ENCODE results near the gene CNGA4.
"Not testable (repeated sequence)": the region's sequence is repeated elsewhere in the genome, so short reads cannot be mapped to it uniquely, and the experiment has no call there.

Gene CNGA4

DNA sequence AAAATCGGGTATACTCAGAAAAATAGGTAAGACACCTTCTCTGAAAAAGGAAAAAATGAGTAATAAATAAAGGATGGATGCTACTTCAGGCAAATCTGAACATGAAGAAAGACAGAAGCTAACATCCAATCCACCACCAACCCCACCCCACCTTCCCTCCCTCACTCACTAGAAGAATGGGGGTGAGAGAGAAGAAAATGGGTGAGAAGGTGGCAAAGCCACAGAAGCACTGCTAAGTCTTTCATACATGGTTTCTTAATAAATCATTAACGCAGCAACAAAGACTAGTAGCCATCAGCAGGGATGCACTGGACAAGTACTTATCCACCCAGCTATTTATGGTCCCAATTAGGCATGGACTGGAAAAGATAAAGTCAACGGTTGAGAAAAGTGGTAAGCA is 10.4 kb upstream of the CNGA4 start:
- DNase-seq, result no peak

DNA sequence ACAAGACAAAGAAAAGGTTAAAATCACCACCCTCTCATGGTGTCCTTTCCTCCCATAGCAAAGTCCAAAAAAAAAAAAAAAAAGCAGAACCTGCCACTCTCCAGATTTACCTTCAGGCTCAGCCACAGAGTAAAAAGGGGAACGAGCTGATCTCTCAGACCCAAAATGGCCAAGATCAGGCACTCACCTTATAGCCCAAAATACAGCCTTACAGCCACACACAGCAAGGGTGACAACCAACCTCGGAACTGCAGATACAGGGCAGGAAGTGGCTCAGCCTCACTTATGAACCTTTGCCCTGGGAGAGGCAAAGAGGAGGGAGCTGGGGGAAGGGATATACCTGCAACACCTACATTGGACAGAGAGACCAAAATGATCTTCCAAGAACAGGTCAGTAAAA is 9.0 kb upstream of the CNGA4 start:
- DNase-seq, result no peak

DNA sequence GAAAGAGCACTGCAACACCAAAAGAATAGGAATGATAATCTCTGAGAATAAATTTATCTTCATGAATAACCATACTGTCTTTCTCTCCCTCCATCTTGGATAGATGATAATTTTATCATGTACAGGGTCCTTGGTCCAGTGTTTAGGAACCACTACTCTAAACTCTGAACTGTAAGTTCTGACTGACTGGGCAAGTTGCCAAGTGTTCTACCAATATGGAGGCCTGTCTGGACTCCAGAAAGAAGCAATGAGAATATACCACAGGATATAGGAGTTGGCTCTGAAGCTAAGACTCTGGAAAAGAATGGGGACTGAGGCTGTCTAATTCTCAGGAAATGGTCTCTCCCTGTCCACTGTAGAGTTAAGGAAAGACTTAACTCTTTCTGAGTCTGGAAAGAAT is 6.0 kb upstream of the CNGA4 start:
- DNase-seq, result no peak

DNA sequence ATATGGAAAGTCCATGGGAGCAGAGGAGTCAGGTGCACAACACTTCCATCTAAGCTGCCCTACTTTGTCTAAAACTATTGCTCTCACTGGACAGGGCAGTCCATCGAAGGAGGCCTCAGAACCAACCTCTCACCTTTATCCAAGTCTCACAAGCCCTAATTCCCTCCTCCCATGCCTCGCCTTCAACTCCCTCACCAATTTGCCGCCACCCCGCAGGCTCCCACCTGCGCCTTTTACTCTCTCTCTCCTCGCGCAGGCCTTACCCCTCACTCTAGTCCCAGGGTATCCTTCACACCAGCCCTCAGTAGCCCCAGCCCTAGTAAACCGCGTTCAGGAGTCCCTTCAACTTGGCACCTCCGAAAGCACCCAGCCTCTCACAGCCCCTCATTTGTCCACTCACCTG is 4.9 kb upstream of the CNGA4 start:
- DNase-seq, result no peak

DNA sequence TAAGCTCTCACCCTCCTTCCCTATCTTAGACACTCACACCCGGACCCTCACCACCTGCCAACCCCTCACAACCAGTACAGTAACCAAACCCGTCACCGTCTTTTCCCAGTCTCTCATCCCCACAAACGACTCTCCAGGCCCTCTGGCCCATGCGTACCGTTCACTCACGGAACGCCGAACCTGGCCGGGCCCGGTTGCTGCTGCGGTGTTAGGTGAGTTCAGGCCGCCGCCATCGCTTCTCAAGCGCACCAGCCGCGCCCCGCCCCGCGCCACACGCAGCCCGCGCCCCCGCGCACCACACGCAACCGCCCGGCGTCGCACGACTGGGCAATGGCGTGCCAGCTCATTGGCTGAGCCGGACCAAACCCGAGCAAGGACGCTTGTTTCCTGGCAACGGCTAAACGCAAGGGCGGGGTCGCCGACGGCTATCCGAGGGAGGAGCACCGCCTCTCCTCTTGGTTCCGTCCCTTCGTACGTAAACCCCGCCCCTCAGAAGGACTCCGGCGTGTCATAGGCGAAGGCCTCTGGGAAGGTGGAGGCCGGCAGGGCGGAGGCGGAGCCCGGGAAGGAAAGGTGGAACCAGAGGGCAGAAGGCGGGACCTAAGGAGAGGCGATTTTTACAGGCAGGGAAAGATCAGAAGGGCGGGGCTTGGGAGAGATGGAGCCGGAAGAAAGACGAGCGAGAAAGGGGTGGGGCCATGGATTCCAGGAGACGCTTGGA is 4.3 kb upstream of the CNGA4 start, which contains the start of gene FHIP1B:
Gene FHIP1B, minus strand, starts transcription at position 250 of the 721 bp plus-strand sequence. CDS start 10,120 bp downstream, outside the sequence.
- DNase-seq, result peak; percentile 100

DNA sequence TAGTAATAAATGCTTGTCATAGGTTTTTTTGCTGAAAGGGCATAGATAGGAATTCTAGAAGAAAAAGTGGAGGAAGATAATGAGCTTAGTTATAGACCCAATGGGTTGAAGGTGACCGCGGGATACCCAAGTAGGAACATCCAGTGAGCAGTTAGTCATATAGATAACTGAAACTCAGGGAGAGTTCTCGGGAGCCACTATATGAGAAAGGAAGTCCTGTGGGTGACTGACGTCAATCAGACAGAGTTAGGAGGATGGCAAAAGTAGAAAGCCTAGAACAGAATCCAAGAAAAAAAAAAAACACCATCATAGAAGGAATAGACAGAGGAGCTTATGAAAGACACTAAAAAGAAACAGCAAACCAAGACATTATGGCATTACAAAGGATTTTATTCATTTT is 1.6 kb upstream of the CNGA4 start:
- DNase-seq, result no peak

DNA sequence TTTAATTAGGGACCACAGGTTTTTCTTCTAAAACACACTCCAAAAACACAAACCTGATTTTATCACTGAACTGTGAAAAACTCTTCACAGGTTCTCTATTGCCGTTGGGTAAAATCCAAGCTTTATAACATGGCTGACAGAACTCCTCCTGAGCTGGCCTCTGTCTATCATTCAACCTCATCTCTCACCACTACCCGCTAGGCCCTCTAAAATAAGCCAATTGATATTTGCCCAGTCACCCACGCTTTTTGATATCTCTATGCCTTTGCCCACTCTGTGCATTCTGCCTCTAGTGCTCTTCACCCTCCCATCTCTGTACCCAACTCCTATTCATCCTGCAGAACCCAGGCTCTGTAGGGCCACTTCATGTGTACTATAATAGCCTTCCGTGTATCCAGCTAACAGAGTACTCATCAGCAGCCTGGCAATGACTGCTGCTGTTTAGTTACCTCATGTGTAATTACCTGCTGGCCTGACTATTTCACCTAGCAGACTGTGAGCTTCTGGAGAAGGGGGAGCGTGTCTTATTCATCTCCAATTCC is 1.1 kb upstream of the CNGA4 start:
- DNase-seq, result no peak

DNA sequence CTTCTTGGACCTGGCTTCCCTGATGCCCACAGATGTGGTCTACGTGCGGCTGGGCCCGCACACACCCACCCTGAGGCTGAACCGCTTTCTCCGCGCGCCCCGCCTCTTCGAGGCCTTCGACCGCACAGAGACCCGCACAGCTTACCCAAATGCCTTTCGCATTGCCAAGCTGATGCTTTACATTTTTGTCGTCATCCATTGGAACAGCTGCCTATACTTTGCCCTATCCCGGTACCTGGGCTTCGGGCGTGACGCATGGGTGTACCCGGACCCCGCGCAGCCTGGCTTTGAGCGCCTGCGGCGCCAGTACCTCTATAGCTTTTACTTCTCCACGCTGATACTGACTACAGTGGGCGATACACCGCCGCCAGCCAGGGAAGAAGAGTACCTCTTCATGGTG is 1.2 kb downstream of the CNGA4 start:
- no peak for DNase-seq

DNA sequence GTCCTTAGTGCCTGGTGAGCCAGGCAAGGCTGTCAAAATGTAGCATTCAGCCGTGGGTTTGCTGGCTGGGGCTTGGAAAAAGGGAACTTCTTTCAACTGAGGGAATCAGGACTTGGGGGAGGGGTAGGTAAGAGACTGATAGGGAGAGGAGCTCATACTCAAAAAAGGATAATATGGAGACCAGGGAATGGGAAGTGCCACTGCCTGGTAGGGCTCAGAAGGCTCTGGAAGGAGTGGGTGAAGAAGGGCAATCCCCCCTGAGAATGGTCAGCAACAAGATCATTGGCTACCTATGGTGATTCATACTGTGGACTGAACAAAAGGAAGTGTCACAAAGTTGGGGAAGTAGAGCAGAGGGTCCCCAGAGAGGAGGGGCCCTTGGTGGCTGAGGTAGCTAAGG is 1.9 kb downstream of the CNGA4 start:
- DNase-seq, result no peak

DNA sequence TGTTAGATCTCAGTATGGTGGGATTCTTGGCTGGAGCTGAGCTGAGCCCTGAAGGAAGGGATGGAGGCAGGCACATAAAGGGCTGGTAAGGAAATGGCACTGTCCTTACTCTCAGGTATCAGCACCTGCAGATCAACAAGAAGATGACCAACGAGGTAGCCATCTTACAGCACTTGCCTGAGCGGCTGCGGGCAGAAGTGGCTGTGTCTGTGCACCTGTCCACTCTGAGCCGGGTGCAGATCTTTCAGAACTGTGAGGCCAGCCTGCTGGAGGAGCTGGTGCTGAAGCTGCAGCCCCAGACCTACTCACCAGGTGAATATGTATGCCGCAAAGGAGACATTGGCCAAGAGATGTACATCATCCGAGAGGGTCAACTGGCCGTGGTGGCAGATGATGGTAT is 2.4 kb downstream of the CNGA4 start:
- DNase-seq, result no peak

DNA sequence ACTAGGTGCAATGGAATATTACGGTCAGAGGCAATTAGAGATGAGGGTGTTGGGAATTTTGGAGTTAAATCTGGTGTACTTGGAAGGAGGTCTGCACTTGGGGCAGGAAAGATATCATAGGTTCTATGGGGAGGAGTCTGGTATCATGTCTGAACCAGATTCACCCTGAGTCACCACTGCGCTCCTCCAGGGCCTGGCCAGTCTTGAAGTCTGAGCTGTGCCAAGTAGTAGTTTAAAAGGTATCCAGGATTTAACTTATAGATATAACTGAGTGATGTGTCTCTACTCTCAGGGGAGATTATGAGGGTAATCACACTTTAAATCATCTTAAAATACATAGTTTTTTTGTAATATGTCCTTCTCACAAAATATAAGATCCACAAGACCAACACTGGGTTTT is 6.6 kb downstream of the CNGA4 start:
- DNase-seq, result no peak

DNA sequence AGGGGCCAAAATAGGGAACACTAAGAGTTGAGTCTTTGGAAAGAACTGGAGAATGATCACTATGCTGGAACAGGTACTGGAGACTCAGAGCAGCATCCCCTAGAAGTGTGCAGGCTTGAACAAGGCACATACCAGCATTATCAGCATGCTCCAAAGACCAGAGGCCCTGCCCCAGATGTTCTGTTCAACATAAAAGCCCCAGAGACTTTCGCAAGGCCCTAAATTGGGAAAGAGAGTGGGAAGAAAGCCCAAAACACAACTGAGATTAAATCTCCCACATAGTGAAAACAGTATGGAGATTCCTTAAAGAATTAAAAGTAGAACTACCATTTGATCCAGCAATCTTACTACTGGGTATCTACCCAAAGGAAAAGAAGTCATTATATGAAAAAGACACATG is 9.4 kb downstream of the CNGA4 start:
- no peak for DNase-seq

DNA sequence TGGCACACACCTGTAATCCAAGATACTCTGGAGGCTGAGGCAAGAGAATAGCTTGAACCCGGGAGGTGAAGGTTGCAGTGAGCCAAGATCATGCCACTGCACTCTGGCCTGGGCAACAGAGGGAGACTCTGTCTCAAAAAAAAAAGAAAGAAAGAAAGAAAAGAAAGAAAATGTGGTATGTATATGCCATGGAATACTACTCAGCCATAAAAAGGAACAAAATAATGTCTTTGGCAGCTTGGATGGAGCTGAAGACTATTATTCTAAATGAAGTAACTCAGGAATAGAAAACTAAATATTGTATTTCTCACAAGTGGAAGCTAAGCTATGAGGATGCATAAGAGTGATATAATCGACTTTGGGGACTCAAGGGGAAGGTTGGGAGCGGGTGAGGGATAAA is 10.0 kb downstream of the CNGA4 start:
- not testable (repeated sequence) for DNase-seq

DNA sequence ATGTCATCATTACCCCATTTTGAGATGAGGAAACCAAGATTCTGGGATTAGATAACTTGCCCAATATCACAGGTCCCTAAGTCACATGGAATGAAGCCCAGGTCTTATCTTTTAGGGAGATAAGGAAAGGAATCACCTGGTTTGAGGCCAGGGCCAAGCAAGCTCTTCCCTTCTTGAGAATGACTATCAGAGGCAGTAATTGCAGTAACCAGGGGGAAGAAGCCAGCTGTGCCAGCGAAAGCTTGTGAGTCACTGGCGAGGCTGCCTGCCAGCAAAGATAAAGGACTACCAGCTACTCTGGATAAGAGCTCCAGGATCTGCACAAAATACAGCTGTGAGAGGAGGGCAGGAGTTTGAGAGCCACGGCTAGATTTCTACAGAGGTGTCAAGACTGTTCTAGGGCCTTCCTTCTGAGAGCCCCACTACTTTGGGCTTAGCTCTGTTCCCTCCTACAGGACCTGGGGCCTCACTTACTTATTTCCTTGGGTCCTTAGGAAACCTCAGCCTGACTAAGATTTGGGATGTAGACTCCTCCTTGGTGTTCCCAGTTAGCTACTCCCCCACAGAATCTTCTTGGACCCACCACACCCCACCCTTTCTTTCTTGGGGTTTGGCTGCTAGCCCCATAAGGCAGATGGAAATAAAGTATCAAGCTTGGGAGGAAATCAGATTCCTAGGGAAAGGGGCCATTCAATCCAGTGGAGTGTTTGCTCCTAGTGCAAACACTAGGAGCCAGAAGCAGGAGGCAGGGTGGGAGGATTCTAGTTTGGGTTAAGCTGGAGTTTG is 11.1 kb downstream of the CNGA4 start:
- peak; percentile 71 for DNase-seq

DNA sequence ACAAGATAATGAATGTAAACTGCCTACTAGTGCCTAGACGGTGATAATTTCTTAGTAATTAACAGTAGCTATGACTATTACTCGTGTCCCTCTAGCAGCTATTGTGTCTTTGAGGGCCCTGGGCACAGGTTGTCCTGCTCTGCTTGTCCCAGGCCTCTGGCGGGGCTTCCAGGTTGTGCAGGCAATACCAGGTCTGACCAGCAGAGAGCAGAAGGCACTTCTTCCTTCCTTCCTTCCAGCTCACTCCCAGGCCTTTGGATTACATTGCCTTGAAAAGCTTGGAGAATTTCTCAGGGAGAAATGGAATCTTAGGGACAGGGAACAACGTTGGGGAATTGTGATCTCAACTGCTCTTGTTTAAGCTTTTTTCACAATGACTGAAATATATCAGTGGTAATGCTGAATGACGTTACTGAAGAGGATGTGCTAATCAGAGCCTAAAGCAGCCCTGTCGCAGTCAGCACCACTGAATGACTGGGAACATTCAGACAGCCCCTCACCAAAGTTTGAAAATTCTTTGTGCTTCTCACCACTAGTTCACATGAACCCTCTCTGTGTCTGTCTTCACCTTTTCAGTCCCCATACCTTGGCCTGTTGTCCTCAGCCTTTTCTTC is 12.3 kb downstream of the CNGA4 start:
- DNase-seq, result peak; percentile 66

DNA sequence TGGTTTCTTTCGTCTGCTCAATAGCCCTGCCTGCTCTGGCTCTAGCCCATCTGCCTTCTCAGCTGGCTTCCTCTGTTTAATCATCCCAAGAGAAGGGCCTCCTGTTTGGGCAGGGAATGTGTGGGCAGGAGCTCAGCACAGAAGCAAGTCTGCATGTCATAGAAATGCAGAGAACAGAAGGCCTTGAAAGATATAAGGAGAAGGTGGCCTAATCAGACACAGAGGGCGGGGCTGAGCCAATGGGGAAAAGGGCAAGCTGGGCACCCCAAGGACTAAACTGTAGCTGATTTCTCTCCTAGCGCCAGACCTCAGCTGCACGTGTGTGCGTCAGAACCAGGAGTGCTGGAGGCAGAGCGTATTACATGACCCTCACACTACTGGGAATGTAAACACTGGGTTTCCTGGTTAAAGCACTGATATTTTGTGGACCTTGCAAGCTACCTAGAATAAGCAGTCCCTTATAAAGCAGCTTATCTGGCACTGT is 13.1 kb downstream of the CNGA4 start:
- DNase-seq, result no peak

DNA sequence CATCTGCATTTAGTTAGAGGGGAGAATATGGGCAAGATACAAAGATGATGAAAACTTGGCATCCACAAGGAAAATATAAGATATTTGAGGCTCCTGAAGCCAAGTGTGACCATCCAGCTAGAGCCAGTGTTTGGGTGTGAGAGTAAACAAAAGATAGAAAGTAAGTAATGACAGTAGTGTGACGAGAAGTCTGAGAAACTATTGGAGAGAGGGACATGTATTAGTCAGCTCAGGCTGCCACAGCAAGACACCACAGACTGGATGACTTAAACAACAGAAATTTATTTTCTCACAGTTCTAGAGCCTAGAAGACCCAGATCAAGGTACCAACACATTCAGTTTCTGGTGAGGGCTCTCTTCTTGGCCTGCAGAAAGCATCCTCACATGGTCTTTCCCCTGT is 14.3 kb downstream of the CNGA4 start:
- DNase-seq, result no peak

DNA sequence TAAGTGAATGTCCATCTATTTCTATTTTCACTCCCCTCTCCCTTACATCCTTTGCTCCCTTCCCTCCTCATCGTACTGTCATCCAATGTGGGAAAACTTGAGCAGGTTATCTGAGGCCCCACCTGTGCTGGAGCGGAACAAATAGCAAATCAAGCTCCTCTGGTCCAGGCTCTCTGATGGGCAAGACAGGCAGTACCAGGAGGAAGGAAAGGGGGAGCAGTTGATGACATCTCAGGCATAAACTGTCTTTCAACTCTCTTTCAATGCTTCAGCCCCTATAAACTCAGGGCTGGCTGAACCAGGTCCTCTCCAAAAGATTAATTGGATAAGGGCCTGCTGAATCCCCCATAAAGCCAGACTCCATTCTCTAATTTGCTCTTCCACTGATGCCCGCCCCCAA is 19.3 kb downstream of the CNGA4 start:
- no peak for DNase-seq

DNA sequence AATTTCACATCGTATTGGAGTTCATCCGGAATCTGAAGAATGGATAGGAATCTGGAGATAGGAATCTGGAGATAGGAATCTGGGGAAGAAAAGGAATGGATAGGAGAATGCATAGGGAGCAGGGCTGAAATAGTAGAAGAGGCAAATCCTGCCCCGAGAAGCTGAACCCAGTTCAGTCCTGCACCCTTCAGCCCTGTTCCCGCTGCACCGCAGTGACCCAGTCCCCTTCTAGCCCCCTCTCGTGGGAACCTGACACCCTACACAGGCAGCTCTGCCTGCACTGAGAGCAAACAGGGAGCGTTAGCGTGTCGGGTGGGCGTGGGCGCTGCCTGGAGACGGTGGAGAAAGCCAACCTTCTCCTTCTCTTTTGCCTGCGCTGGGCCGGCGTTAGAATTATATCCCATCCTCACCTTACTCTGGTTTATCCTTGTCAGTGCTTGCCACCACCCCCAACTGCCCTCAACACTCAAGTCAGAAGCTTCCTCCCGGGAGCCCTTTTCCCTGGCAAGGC is 19.7 kb downstream of the CNGA4 start:
- no peak for DNase-seq

DNA sequence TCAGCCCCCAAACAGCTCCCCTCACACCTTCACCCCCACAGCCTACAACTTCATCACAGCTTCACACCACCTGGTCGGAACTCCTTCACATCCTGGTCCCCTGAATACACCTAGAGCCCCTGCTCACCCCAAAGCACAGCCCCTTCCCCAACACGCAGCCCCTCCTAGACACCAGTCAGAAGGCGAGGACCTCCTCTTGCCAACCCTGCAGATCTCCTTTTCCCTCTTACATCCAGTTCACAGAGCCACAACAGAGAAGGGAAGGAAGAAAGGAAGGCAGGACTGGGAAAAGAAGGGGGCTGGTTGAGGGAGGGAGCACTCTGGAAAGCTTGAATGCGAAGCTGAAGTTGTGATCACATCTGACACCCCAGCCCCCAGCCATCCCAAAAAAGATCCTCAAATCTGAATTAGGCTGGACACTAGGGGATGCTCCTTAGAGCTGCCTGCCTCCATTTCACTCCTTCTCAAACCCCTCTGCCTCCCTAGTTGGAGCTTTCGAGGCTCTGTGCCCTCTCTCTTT is 21.4 kb downstream of the CNGA4 start:
- no peak for DNase-seq

DNA sequence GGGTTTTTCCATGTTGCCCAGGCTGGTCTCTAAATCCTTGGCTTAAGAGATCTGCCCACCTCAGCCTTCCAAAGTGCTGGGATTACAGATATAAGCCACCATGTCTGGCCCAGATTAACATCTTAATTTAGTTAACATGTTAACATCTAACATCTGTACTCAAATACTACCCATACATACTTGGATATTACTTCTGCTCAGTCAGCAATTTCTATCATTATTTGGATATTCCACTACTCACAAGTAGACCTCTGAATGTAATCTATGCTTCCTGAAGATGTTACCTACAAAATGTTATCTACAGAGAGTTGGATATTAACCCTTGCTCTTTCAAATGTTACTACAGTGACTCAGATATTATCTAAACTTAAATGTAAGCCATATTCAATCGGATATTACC is 24.8 kb downstream of the CNGA4 start:
- no peak for DNase-seq

DNA sequence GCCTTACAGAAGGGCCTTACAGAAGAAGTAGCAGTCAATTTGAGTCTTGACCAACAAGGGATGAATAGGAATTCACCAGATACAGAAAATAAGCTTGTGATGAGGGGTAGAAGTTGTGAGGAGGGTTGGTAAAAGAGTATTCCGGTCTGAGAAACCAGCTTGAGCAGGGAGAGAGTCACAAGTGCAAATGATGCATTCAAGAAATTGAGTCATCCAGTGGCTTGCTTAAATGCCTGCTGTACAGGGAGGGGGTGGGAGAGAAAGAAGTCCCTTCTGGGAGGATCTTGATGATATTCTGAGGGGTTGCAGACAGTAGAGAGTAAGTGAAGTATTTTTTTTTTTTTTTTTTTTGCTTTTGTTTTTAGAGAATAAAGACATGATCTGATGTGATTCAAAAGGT is 29.9 kb downstream of the CNGA4 start:
- DNase-seq, result no peak

DNA sequence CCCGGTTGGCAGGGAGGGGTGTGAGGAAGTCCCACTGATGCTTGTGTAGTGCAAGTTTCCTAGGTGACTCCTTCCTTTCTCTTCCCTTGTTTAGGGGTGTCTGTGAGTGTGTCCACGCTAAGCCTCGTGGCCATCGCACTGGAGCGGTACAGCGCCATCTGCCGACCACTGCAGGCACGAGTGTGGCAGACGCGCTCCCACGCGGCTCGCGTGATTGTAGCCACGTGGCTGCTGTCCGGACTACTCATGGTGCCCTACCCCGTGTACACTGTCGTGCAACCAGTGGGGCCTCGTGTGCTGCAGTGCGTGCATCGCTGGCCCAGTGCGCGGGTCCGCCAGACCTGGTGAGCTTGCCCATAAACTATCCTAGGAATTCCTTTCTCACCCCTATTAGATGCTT is 31.1 kb downstream of the CNGA4 start:
- DNase-seq, result no peak

All from EL (cell line).